ENCODE results near the gene NPEPL1.

NPEPL1 gene

GRCh38 chr20:58697201-58697866 is 4.7 kb downstream of the NPEPL1 start:
- Histone ChIP-seq H3K27me3 (replicated peaks; ENCODE audit: control insufficient read depth, insufficient read depth, low read length) (no peaks in the 10 kb centered on the region), H3K36me3 (ENCODE audit: control insufficient read depth, insufficient read depth, low read length, severe bottlenecking) (peaks cover 36% of the 10 kb centered on the region), H3K9me3 (ENCODE audit: control insufficient read depth, low read length) (no peaks in the 10 kb centered on the region), H3K4me3 (ENCODE audit: low read length) (no peak overlapping the region), H3K4me1 (ENCODE audit: control insufficient read depth, insufficient read depth, low read length) (peaks cover 38% of the 10 kb centered on the region), H3K9ac (ENCODE audit: low read length) (no peak overlapping the region)
- no peak for DNase-seq (ENCODE audit: low read depth)

GRCh38 chr20:58697867-58698703 is 5.5 kb downstream of the NPEPL1 start:
- no peaks in the 10 kb centered on the region for H3K9me3 ChIP-seq (ENCODE audit: control insufficient read depth, low read length)
- peaks cover 38% of the 10 kb centered on the region for H3K4me1 ChIP-seq (ENCODE audit: control insufficient read depth, insufficient read depth, low read length)
- no peak for DNase-seq (ENCODE audit: low read depth)
- no peak overlapping the region for H3K4me3 ChIP-seq (ENCODE audit: low read length)
- no peak overlapping the region for H3K9ac ChIP-seq (ENCODE audit: low read length)
- peaks cover 44% of the 10 kb centered on the region for H3K36me3 ChIP-seq (ENCODE audit: control insufficient read depth, insufficient read depth, low read length, severe bottlenecking)
- H3K27me3 ChIP-seq (replicated peaks; ENCODE audit: control insufficient read depth, insufficient read depth, low read length): no peaks in the 10 kb centered on the region

GRCh38 chr20:58698741-58699622 is 6.4 kb downstream of the NPEPL1 start:
- no peak overlapping the region for H3K4me3 ChIP-seq (ENCODE audit: low read length)
- no peaks in the 10 kb centered on the region for H3K27me3 ChIP-seq (replicated peaks; ENCODE audit: control insufficient read depth, insufficient read depth, low read length)
- H3K9me3 ChIP-seq (ENCODE audit: control insufficient read depth, low read length): no peaks in the 10 kb centered on the region
- peaks cover 29% of the 10 kb centered on the region for H3K4me1 ChIP-seq (ENCODE audit: control insufficient read depth, insufficient read depth, low read length)
- no peak for DNase-seq (ENCODE audit: low read depth)
- peaks cover 52% of the 10 kb centered on the region for H3K36me3 ChIP-seq (ENCODE audit: control insufficient read depth, insufficient read depth, low read length, severe bottlenecking)
- H3K9ac ChIP-seq (ENCODE audit: low read length): peak overlapping the region; percentile 20

GRCh38 chr20:58699623-58700107 is 7.1 kb downstream of the NPEPL1 start:
- no peak for DNase-seq (ENCODE audit: low read depth)
- Histone ChIP-seq H3K27me3 (replicated peaks; ENCODE audit: control insufficient read depth, insufficient read depth, low read length) (no peaks in the 10 kb centered on the region), H3K4me3 (ENCODE audit: low read length) (no peak overlapping the region), H3K36me3 (ENCODE audit: control insufficient read depth, insufficient read depth, low read length, severe bottlenecking) (peaks cover 59% of the 10 kb centered on the region), H3K4me1 (ENCODE audit: control insufficient read depth, insufficient read depth, low read length) (peaks cover 24% of the 10 kb centered on the region), H3K9me3 (ENCODE audit: control insufficient read depth, low read length) (no peaks in the 10 kb centered on the region), H3K9ac (ENCODE audit: low read length) (peak overlapping the region; percentile 20)

GRCh38 chr20:58700121-58700821 is 7.7 kb downstream of the NPEPL1 start:
- no peak for DNase-seq (ENCODE audit: low read depth)
- H3K36me3 ChIP-seq (ENCODE audit: control insufficient read depth, insufficient read depth, low read length, severe bottlenecking): peaks cover 60% of the 10 kb centered on the region
- H3K4me1 ChIP-seq (ENCODE audit: control insufficient read depth, insufficient read depth, low read length): peaks cover 22% of the 10 kb centered on the region
- H3K9me3 ChIP-seq (ENCODE audit: control insufficient read depth, low read length): no peaks in the 10 kb centered on the region
- no peak overlapping the region for H3K4me3 ChIP-seq (ENCODE audit: low read length)
- no peaks in the 10 kb centered on the region for H3K27me3 ChIP-seq (replicated peaks; ENCODE audit: control insufficient read depth, insufficient read depth, low read length)
- H3K9ac ChIP-seq (ENCODE audit: low read length): peak overlapping the region; percentile 20

- peak overlapping the region; percentile 20 for H3K9ac ChIP-seq (ENCODE audit: low read length)
- peaks cover 22% of the 10 kb centered on the region for H3K4me1 ChIP-seq (ENCODE audit: control insufficient read depth, insufficient read depth, low read length)
- no peaks in the 10 kb centered on the region for H3K9me3 ChIP-seq (ENCODE audit: control insufficient read depth, low read length)
- no peaks in the 10 kb centered on the region for H3K27me3 ChIP-seq (replicated peaks; ENCODE audit: control insufficient read depth, insufficient read depth, low read length)
- DNase-seq (ENCODE audit: low read depth): no peak
- peaks cover 55% of the 10 kb centered on the region for H3K36me3 ChIP-seq (ENCODE audit: control insufficient read depth, insufficient read depth, low read length, severe bottlenecking)
- H3K4me3 ChIP-seq (ENCODE audit: low read length): no peak overlapping the region
Observed at GRCh38 chr20:58700823-58701222, 8.2 kb downstream of the NPEPL1 start.

- Histone ChIP-seq H3K27me3 (replicated peaks; ENCODE audit: control insufficient read depth, insufficient read depth, low read length) (no peaks in the 10 kb centered on the region), H3K9ac (ENCODE audit: low read length) (no peak overlapping the region), H3K9me3 (ENCODE audit: control insufficient read depth, low read length) (no peaks in the 10 kb centered on the region), H3K36me3 (ENCODE audit: control insufficient read depth, insufficient read depth, low read length, severe bottlenecking) (peaks cover 47% of the 10 kb centered on the region), H3K4me3 (ENCODE audit: low read length) (no peak overlapping the region), H3K4me1 (ENCODE audit: control insufficient read depth, insufficient read depth, low read length) (peaks cover 22% of the 10 kb centered on the region)
- no peak for DNase-seq (ENCODE audit: low read depth)
Observed at GRCh38 chr20:58701431-58702160, 9.0 kb downstream of the NPEPL1 start.

- H3K9ac ChIP-seq (ENCODE audit: low read length): no peak overlapping the region
- H3K27me3 ChIP-seq (replicated peaks; ENCODE audit: control insufficient read depth, insufficient read depth, low read length): no peaks in the 10 kb centered on the region
- no peaks in the 10 kb centered on the region for H3K9me3 ChIP-seq (ENCODE audit: control insufficient read depth, low read length)
- no peak for DNase-seq (ENCODE audit: low read depth)
- peaks cover 22% of the 10 kb centered on the region for H3K4me1 ChIP-seq (ENCODE audit: control insufficient read depth, insufficient read depth, low read length)
- H3K36me3 ChIP-seq (ENCODE audit: control insufficient read depth, insufficient read depth, low read length, severe bottlenecking): peaks cover 42% of the 10 kb centered on the region
- no peak overlapping the region for H3K4me3 ChIP-seq (ENCODE audit: low read length)
Observed at GRCh38 chr20:58702161-58702510, 9.5 kb downstream of the NPEPL1 start.

- Histone ChIP-seq H3K36me3 (ENCODE audit: control insufficient read depth, insufficient read depth, low read length, severe bottlenecking) (peaks cover 35% of the 10 kb centered on the region), H3K9ac (ENCODE audit: low read length) (no peak overlapping the region), H3K4me3 (ENCODE audit: low read length) (no peak overlapping the region), H3K9me3 (ENCODE audit: control insufficient read depth, low read length) (no peaks in the 10 kb centered on the region), H3K27me3 (replicated peaks; ENCODE audit: control insufficient read depth, insufficient read depth, low read length) (no peaks in the 10 kb centered on the region), H3K4me1 (ENCODE audit: control insufficient read depth, insufficient read depth, low read length) (peaks cover 22% of the 10 kb centered on the region)
- no peak for DNase-seq (ENCODE audit: low read depth)
Observed at GRCh38 chr20:58702859-58703648, 10.5 kb downstream of the NPEPL1 start.

Data from adipocyte (in vitro differentiated cells).